ENCODE measurements around the gene CDC14B.

CDC14B gene

GRCh38 chr9:96478829-96479371, 140.7 kb downstream of the CDC14B start:
- Histone ChIP-seq H3K4me3 (no peak overlapping the region), H3K27ac (no peak overlapping the region)
- TF ChIP-seq CTCF (IDR thresholded peaks at IDR 0.05) = no peak
- DNase-seq (ENCODE audit: low spot score) = no peak

GRCh38 chr9:96476591-96476990, 143.1 kb downstream of the CDC14B start:
- TF ChIP-seq CTCF (IDR thresholded peaks at IDR 0.05) = no peak
- DNase-seq (ENCODE audit: low spot score) = no peak
- H3K27ac ChIP-seq = peak overlapping the region in 1 of 2 donors; percentile 6
- H3K4me3 ChIP-seq = no peak overlapping the region

- Histone ChIP-seq H3K27ac (no peak overlapping the region), H3K4me3 (no peak overlapping the region)
- no peak for TF ChIP-seq CTCF (IDR thresholded peaks at IDR 0.05)
- DNase-seq (ENCODE audit: low spot score) = no peak
Measured at GRCh38 chr9:96476013-96476412, 143.6 kb downstream of the CDC14B start.

GRCh38 chr9:96467784-96468183, 151.9 kb downstream of the CDC14B start:
- Histone ChIP-seq H3K27ac (no peak overlapping the region), H3K4me3 (no peak overlapping the region)
- no peak for TF ChIP-seq CTCF (IDR thresholded peaks at IDR 0.05)
- DNase-seq (ENCODE audit: low spot score) = no peak

- TF ChIP-seq CTCF (IDR thresholded peaks at IDR 0.05) = no peak
- H3K27ac ChIP-seq = peak overlapping the region in 1 of 2 donors; percentile 16
- DNase-seq (ENCODE audit: low spot score) = no peak
- H3K4me3 ChIP-seq = no peak overlapping the region
Measured at GRCh38 chr9:96464426-96464825, 155.2 kb downstream of the CDC14B start.

GRCh38 chr9:96462541-96462940, 157.1 kb downstream of the CDC14B start:
- no peak for TF ChIP-seq CTCF (IDR thresholded peaks at IDR 0.05)
- Histone ChIP-seq H3K4me3 (no peak overlapping the region), H3K27ac (no peak overlapping the region)
- no peak for DNase-seq (ENCODE audit: low spot score)

GRCh38 chr9:96461336-96461735, 158.3 kb downstream of the CDC14B start:
- DNase-seq (ENCODE audit: low spot score) = no peak
- no peak overlapping the region for H3K4me3 ChIP-seq
- no peak for TF ChIP-seq CTCF (IDR thresholded peaks at IDR 0.05)
- H3K27ac ChIP-seq = no peak overlapping the region

Data from coronary artery (tissue), 2 donors.